Measurements from ENCODE around the gene MCM6.
"Not testable (repeated sequence)": the region's sequence is repeated elsewhere in the genome, so short reads cannot be mapped to it uniquely, and the experiment has no call there.

MCM6 gene

DNA sequence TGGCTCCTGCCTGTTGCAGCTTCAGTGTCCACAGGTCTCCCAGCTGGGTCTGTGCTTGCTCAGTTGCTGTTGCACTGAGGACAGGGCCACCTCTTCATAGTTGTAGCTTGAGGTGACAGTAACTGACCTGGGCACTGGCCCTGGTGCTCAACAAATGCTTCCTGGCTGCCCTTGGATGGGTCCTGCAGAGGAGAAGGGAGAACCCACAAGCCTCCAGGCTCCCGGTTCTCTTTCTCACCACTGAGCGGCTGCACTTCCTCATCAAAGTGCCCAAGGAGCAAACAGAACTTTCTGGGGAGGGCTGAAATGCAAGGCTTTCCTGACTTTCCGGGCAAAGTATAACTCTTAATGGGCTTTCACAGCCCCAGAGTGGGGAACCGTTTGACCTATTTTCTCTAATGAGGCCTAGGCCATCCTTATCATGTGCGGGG lies 78.0 kb downstream of the MCM6 start:
- no peaks in the 10 kb centered on the region for H3K27me3 ChIP-seq (ENCODE audit: insufficient read depth, low read depth, severe bottlenecking)
- H3K36me3 ChIP-seq, result no peaks in the 10 kb centered on the region
- H3K27ac ChIP-seq, result peak overlapping the region; percentile 32; the same call in 1 of the 2 replicates
- H3K4me3 ChIP-seq (ENCODE audit: low read depth, low read length), result no peak overlapping the region
- no peak for DNase-seq
- TF ChIP-seq, protein P1, sequence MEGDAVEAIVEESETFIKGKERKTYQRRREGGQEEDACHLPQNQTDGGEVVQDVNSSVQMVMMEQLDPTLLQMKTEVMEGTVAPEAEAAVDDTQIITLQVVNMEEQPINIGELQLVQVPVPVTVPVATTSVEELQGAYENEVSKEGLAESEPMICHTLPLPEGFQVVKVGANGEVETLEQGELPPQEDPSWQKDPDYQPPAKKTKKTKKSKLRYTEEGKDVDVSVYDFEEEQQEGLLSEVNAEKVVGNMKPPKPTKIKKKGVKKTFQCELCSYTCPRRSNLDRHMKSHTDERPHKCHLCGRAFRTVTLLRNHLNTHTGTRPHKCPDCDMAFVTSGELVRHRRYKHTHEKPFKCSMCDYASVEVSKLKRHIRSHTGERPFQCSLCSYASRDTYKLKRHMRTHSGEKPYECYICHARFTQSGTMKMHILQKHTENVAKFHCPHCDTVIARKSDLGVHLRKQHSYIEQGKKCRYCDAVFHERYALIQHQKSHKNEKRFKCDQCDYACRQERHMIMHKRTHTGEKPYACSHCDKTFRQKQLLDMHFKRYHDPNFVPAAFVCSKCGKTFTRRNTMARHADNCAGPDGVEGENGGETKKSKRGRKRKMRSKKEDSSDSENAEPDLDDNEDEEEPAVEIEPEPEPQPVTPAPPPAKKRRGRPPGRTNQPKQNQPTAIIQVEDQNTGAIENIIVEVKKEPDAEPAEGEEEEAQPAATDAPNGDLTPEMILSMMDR (IDR thresholded peaks at IDR 0.05; ENCODE audit: low read depth, low read length), result no peak
- H3K9me3 ChIP-seq (ENCODE audit: severe bottlenecking), result peaks cover 16% of the 10 kb centered on the region

DNA sequence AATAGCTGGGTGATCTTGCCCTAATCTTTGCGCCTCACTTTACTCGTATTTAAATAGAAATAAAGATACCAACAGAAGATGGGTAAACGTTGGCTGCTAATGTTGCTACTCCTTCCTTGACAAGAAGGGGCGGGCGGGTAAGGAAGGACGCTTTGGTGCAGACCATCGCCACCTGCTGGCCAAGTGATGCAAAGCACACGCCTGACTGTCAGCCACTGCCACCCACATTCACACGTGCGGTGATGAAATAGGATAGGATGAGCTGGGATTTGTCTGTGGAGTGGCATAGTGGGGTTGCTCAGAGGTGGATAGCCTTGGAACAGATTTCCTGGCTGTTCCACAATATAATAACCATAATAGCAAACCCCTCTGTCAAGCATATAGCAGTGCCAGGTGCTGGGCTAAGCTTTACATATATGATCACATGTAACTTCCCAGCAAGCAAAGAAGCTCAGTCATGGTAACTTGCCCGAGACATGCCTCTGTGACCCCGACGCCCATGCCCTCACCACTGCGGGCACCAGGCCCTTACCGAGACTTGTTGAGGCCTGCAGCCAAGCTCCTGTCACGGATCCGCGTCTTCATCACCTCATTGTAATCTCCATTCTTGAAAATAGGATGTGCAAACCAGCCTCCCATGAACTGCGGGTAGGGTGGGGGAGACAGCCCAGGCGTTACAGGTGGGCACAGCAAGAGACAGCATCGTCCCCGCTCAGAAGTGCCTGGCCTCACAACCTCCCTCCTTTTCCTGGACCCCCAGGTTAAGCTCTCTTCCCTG lies 78.6 kb downstream of the MCM6 start:
- Histone ChIP-seq H3K36me3 (no peaks in the 10 kb centered on the region), H3K27ac (peak overlapping the region; percentile 32; the same call in 1 of the 2 replicates), H3K4me3 (ENCODE audit: low read depth, low read length) (no peak overlapping the region), H3K27me3 (ENCODE audit: insufficient read depth, low read depth, severe bottlenecking) (no peaks in the 10 kb centered on the region), H3K9me3 (ENCODE audit: severe bottlenecking) (peaks cover 16% of the 10 kb centered on the region)
- DNase-seq, result peak; percentile 84
- TF ChIP-seq, protein P1 (IDR thresholded peaks at IDR 0.05; ENCODE audit: low read depth, low read length), result peak; percentile 96

DNA sequence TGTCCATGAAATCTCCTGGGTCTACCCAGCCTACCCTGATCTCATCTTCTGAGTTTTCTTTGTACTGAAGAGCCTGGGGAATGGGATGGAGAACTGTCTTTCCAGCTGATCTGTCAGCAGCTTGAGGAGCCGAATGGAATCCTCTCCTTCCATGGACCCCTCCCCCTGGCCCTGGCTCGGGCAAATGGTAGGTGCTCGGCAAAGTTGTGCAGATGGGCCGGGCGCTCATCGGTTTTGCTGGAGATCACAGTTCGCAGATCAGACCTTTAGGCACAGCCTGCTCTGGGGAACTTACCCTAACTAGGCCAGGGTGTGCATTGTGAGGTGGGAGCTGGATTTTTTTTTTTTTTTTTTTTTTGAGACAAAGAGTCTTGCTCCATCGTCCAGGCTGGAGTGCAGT lies 79.6 kb downstream of the MCM6 start:
- TF ChIP-seq, protein P1 (IDR thresholded peaks at IDR 0.05; ENCODE audit: low read depth, low read length), result no peak
- no peak for DNase-seq
- no peak overlapping the region for H3K4me3 ChIP-seq (ENCODE audit: low read depth, low read length)
- H3K9me3 ChIP-seq (ENCODE audit: severe bottlenecking), result peaks cover 18% of the 10 kb centered on the region
- no peak overlapping the region for H3K27ac ChIP-seq
- H3K36me3 ChIP-seq, result no peaks in the 10 kb centered on the region
- no peaks in the 10 kb centered on the region for H3K27me3 ChIP-seq (ENCODE audit: insufficient read depth, low read depth, severe bottlenecking)

DNA sequence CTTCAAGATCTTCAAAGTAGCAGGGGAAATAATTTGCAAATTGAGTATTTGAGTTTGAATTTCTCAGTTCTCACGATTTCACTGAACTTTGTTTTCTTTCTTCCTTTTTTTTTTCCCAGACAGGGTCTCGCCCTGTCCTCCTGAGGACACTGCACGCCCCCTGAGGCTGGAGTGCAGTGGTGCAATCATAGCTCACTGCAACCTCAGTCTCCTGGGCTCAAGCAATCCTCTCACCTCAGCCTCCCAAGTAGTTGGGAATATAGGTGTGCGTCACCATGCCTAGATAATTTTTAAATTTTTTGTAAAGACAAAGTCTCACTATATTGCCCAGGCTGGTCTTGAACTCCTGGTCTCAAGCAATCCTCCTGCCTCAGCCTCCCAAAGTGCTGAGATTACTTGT lies 80.6 kb downstream of the MCM6 start:
- H3K27me3 ChIP-seq (ENCODE audit: insufficient read depth, low read depth, severe bottlenecking); H3K36me3 ChIP-seq; DNase-seq; H3K27ac ChIP-seq; H3K4me3 ChIP-seq (ENCODE audit: low read depth, low read length): not testable (repeated sequence)
- H3K9me3 ChIP-seq (ENCODE audit: severe bottlenecking), result peaks cover 13% of the 10 kb centered on the region
- TF ChIP-seq, protein P1 (IDR thresholded peaks at IDR 0.05; ENCODE audit: low read depth, low read length), result 0 out of 2 replicates have a peak, but pooled peaks have one; percentile 13

DNA sequence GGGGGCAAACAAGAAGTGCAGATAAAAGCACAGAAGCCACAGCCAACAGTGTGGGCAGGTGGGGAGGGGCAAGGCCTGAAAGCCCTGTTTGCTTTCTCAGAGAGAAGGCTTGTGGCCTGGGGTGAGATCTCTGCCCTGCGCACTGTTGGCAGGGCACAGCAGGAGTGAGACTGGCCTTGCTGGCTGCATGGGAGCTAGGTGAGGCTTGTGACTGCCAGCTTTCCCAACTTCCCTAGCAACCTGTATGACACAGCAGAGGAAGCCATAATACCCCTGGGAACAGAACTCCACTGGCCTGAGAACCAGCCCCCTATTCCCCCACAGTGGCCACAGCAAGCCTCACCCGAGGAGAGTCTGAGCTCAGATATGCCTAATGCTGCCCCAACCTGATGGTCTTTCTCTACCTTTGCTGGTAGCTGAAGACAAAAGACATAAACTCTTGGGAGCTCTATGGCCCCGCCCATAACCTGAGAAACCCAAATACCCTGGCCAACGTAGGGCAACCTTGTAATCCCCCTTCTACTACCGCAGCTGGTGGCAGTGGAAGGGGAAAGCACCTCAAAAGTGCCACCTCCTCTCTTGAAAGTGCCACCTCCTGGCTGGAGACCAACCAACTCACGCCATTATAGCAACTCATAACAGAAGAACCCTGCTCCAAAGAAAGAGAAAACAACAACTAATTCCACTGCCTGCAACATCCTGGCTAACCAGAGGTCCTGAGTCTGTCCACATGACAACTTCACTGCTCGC lies 83.7 kb downstream of the MCM6 start:
- TF ChIP-seq, protein P1 (IDR thresholded peaks at IDR 0.05; ENCODE audit: low read depth, low read length), result no peak
- Histone ChIP-seq H3K4me3 (ENCODE audit: low read depth, low read length) (no peak overlapping the region), H3K9me3 (ENCODE audit: severe bottlenecking) (peaks cover 5% of the 10 kb centered on the region), H3K27ac (no peak overlapping the region), H3K27me3 (ENCODE audit: insufficient read depth, low read depth, severe bottlenecking) (no peaks in the 10 kb centered on the region), H3K36me3 (peaks cover 4% of the 10 kb centered on the region; the same call in 1 of the 2 replicates)
- DNase-seq, result no peak
